ENCODE measurements around the gene NDUFB10. TPM values are rescaled to one million over a fixed set of nuclear protein-coding genes. Genes with fewer than 3 reads are reported as not detected.

Gene NDUFB10
- total RNA-seq, 1 donor from 2014 or later = 85.8 TPM

DNA sequence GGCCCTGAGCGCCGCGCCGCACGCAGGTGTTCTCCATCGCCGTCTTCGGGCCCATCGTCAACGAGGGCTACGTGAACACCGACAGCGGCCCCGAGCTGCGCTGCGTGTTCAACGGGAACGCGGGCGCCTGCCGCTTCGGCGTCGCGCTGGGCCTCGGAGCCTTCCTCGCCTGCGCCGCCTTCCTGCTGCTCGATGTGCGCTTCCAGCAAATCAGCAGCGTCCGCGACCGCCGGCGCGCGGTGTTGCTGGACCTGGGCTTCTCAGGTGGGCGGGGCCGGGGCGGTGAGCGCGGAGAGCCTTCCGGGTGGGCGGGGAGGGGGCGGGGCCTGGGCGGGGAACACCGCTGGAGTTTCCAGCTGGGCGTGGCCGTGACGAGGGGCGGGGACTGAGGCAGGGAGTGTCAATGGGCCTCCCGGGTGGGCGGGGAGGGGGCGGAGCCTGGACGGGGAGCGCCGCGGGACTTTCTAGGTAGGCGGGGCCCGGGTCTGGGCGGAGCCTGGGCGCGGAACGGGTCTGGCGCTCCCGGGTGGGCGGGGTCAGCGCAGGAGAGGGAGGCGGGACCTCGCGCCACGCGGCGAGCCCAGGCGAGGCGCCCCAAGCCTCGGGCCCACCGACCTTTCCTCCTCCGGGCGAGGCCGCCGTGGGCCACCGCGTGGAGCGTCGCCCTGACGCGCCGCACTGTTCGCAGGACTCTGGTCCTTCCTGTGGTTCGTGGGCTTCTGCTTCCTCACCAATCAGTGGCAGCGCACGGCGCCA, 32.8 kb downstream of the NDUFB10 start:
- peak; percentile 92 for ATAC-seq
- DNase-seq (ENCODE audit: low spot score) = peak; percentile 98
- intact Hi-C loops (cut with DNase I) = no loop called here

DNA sequence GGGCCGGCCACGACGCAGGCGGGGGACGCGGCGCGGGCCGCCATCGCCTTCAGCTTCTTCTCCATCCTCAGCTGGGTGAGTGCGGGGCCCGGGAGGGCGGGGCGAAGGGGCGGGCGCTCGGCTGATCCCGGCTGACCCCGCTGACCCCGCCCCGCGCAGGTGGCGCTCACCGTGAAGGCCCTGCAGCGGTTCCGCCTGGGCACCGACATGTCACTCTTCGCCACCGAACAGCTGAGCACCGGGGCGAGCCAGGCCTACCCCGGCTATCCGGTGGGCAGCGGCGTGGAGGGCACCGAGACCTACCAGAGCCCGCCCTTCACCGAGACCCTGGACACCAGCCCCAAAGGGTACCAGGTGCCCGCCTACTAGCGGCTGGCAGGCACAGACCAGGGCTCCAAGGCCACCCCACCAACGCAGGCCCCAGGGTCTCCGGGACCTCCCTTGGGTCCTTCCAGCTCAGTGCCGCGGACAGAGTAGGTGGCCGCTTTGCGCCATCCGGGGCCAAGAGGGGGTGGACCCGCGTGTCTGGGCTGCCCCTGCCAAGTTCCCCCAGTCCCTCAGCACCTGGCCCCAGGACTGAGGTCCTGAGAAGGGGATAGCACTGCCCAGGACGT, 33.5 kb downstream of the NDUFB10 start:
- intact Hi-C loops (cut with DNase I) = no loop called here
- peak; percentile 1 for ATAC-seq
- no peak for DNase-seq (ENCODE audit: low spot score)

DNA sequence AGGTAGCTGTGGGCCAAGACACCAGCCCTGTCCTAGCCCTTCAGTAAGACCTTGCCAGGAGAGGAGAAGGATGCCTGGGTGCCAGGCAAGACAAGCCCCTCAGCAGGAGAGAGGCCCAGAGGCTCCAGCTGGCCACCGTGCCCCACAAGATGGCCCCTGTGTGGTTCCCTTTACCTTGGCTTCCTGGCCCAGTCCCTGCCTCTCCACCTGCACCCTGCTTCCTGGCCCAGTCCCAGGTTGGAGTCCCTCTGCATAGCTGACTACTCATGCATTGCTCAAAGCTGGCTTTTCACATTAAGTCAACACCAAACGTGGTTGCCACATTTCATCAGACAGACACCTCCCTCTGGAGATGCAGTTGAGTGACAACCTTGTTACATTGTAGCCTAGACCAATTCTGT, 34.4 kb downstream of the NDUFB10 start:
- ATAC-seq = no peak
- DNase-seq (ENCODE audit: low spot score) = no peak
- intact Hi-C loops (cut with DNase I) = no loop called here

DNA sequence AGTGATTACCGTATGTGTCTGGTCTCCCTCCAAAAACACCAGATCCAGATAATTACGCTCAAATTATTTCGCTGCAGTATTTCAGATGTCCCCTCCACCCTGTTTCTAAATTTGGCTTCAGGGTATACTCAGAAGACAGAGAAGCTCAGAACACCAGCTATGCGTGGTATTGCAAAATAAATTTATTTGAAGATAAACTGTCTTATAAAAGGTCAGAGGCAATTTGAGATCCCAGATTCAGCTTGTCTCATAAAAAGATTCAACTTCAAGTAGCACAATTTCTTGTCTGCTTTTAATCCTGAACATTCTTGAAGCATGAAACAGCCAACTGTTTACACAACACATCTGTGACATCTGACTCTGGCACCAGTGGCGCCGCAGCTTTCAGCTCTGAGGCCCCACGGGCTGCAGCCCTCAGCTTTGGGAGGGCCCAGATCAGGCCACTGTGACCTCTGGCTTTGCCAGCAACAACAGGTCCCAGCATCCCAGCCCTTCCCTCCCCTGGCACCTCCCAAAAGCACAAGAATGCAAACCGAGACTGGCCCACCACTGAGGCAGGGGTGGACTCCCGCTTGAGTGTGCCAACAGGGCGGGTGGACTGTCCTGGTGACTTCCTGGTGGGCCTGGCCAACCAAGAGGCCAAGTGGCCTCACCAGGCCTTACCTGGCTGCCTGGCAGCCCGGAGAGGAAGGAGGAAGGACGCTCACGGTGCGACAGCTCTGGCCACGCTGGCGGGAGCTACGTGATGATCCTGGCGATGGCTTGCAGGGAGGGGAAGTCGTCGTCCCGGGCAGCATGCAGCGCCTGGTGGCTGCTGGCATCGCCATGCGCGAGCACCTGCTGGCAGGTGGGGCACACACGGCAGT, 38.4 kb downstream of the NDUFB10 start:
- no peak for ATAC-seq
- intact Hi-C loops (cut with DNase I) = no loop called here

DNA sequence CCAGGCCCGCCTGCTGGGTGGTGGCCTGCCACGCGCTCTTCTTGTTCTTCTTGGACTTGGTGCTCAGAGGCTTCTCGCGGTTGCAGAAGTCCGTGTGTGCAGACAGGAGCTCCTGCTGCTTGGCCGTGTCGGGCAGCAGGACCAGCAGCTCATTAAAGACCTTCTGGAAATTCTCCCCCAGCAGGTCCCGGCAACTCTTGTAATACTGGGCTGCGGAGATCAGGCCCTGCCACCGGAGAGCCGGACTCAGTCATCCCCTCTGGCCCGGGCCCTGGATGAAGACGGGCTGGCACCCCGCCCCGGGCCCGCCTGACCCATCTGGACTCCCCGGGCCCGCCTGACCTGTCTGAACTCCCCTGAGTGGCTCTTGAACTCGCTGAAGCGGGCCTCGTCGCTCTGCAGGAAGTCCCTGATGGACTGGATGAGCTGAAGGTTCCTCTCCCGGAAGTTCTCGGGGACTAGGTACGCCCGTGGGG, 39.1 kb downstream of the NDUFB10 start:
- intact Hi-C loops (cut with DNase I) = no loop called here
- DNase-seq (ENCODE audit: low spot score) (no peak), ATAC-seq (no peak)

More for the DNA sequence above, 38.4 kb downstream of the NDUFB10 start:
- no peak for DNase-seq (ENCODE audit: low spot score)

DNA sequence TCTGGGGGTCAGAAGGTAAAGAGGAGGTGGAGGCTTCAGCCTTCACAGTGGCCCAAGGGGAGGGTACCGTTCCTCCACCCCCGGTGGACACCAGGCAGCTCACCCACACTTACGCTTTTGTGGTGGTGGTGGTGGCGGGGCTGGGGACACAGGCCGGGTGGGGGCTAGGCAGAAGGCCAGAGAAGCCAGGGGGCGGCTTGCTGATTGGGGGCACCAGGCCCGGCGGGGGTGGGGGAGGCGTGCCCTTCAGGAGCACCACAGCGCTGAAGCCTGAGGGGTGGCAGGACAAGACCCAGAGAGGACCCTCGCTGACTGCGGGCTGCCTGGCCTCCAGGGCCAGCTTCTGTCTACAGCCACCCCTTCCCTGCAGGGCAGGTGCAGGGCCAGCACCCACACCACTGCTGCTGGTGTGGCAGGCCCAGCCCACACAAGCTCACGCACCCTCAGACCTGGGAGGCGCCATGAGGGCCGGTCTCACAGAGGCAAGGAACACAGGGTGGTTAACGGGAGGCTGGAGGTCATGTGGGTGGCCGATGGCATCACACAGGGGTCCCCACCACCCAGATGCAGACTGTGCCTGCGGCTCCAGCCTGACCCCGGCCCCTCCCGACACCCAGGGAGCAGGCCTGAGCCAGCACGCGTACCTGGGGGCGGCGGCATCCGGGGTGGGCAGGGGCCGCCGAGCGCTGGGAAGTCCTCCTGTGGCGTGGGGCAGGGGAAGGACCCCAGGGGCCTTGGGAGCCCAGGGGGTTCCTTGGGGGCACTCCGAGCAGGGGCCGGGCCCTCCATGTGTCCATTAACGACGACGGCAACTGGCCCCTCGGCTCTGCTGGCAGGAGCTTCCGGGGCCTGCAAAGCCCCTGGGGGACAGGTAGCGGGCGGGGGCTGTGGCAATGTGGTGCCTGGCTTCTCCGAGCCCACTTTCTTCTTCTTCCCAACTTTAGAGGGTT, 39.8 kb downstream of the NDUFB10 start:
- no peak for DNase-seq (ENCODE audit: low spot score)
- ATAC-seq = no peak
- intact Hi-C loops (cut with DNase I) = no loop called here

DNA sequence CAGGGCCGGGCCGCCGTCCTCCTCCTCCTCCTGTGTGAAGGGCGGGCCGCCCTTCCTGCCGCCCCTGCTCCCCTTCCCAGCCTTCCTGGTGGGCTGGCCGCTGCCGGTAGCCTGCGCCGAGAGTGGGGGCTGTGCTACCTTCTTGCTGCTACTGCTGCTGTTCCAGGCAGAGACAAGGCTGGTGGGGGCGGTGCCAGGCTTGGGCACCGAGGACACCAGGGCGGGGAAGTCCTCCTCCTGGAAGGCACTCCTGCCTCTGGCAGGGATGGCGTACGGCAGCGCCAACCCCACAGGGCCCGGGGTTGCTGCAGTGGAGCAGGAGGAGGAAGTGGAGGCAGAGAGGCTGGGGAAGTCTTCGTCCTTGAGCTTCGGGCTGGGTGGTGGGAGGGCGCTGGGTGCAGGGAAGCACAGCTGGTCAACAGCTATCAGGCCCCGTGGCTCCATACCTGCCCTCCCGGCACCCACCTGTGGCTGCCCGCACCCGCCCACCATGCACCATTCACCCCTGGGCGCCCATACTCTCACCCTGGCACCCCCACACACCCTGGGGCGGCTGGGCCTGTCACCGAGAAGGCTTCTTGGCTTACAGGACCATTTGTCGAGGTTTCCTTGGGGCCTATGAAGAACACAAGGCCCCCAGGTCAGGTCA, 40.7 kb downstream of the NDUFB10 start:
- intact Hi-C loops (cut with DNase I) = no loop called here
- DNase-seq (ENCODE audit: low spot score) (no peak), ATAC-seq (no peak)

DNA sequence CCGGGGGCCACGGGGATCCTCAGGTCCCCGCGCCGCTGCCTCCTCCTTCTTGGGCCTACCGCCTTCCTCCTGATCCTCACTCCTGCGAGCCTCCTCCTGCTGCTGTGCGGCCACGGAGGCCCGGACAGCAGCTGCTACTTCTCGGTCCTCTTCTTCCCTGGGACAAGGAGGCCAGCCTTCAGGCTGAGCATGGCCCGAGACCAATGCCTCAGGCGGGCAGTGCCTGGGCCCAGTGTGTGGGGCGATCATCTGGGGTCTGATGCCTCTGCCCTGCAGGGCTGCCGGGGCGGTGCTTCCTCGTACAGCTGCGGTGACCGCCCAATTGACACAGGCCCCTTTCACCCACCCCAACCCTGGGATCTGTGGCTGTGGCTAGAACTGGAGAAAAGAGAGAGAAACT, 41.7 kb downstream of the NDUFB10 start:
- intact Hi-C loops (cut with DNase I) = no loop called here
- no peak for ATAC-seq
- DNase-seq (ENCODE audit: low spot score) = no peak

DNA sequence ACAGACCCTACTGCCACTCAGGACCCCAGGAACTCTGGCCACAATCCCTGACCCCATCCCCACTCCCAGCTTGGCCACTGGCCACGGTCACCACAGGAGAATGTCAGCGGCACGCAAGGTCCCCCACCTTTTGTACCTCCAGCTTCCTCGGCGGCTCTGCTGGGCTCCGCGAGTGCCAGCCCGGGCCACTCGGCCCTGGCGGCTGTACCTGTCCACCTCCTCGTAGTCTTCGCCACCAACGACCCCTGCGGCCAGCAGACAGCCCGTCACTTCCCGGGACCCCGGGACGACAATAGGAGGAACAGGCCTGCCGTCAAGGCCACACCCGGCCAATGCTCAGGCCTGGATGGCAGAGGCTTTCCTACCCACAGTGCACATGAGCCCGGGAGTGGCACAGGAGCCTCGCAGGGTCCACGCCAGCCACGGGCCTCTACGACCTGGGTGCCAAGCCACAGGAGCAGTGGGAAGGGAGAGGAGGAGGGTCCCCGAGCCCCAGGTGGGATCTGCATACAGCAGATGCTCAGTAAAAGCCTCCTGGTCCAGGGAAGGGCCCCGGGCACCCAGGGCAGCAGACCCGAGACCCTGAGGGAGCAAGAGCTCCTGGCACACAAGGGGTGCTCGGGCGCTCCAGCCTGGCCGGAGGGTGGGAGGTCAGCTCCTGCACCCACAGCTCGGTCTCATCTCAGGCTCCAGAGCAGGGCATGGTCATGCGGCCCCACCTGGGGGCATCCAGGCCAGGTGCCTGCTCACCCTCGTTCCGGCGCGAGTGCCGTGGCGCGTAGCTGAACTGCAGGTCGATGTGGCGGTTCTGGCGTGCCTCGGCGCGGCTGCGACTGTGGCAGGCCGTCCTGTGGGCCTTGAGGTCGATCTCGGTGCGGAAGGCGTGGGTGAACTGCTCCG, 42.4 kb downstream of the NDUFB10 start:
- intact Hi-C loops (cut with DNase I) = no loop called here
- DNase-seq (ENCODE audit: low spot score) = no peak

DNA sequence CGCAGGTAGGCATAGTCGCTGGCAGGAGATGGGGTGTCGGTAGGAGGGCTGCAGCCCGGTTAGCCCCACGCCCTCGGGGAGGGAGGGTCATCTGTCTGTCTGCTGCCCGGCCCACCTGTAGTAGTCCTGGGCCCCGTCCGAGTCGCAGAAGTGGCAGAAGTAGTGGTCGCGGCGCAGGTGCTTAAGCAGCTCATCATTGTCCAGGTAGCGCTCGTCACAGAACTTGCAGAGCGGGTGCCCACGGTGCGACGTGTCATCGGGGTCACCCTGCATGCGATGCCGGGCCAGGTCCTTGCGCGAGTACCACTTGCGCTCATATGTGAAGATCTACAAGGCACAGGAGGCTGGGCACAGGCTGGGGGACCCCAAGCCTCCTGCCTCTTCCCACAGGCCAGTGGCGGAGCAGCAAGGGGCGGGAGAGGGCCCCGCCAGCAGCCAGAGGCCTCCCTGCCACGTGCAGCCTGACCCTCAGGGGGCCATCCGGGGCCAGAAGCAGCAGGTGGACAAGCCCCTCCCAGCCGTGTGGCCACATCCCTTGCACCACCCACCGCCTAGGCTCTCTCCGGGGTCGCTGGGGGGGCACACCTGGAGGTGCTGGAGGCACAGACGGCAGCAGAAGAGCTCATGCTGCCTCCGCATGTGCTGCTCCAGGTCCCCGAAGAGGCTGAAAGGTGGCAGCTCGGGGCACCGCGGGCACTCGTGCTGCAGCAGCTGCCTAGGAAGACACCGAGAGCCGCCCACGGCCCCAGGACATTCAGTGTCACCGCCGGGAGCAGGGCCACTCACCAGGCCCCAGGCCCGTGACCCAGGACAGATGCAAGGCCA, 43.3 kb downstream of the NDUFB10 start:
- DNase-seq (ENCODE audit: low spot score) = no peak
- no peak for ATAC-seq
- intact Hi-C loops (cut with DNase I) = no loop called here

More for the DNA sequence above, 42.4 kb downstream of the NDUFB10 start:
- no peak for ATAC-seq

DNA sequence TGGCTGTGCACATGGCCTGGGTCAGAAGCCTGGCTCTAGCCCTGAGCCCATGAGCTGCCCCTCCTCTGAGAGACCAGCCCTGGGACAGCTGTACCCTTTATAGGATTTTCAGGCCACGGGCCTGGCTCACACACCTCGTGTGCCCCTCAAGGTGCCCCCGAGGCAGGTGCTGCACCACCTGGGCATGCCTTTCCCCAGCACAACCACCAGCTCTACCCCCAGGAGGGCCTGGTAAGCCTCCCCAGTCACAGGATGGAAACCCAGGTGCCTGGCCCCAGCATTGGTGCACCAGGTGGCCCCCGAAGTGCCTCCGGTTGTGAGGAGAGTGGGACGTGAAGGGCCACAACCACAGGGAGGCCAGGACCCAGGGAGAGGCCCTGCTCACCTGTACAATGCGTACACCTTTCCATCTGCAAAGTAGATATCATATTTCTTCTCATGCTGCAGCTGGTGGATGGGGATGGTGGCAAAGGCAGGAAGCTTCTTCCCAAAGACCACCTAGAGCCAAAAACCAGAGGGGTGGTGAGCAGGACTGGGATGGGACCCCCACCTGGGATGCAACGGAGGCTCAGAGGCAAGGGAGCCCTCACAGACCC, 44.0 kb downstream of the NDUFB10 start:
- DNase-seq (ENCODE audit: low spot score) = no peak
- intact Hi-C loops (cut with DNase I) = no loop called here
- ATAC-seq = no peak

DNA sequence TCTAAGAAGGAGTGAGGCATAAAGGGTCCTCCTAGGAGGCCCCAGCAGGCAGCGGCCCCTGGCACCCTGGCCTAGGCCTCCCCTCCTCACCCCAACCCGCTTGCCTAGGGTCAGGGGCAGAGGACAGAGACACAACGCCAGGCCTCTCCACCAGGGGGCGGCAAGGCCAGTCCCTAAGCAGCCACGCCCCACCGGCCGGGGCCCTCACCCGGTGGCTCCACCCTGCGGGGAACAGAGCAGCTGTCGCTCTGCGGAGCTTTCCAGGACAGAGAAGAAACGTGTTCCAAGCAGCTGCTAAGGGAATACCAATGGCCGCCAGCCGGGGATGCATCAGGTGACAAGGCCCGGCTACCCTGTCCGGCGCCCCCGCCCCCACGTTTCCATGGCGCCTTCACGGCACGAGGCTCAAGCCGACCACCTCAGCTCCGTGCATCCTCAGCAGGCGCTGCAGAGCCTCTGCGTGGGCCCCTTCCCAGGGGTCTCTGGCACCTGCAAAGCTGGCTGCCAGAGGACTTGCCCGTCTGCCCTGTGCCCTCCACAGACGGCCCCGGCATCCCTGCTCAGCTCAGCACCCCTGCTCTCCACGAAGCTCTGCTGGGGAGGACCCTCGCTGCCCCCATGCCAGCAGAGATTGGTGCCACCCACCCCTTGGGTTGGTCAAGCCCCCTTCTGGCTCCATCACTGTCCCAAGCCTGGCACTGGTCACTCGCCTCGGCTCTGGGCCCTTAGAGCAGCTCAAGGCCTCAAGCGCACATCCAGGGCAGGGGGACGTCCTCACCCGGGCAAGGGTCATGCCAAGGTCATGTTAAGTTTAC, 44.7 kb downstream of the NDUFB10 start:
- ATAC-seq (peak; percentile 76), DNase-seq (ENCODE audit: low spot score) (peak; percentile 88)
- intact Hi-C loops (cut with DNase I) = no loop called here

DNA sequence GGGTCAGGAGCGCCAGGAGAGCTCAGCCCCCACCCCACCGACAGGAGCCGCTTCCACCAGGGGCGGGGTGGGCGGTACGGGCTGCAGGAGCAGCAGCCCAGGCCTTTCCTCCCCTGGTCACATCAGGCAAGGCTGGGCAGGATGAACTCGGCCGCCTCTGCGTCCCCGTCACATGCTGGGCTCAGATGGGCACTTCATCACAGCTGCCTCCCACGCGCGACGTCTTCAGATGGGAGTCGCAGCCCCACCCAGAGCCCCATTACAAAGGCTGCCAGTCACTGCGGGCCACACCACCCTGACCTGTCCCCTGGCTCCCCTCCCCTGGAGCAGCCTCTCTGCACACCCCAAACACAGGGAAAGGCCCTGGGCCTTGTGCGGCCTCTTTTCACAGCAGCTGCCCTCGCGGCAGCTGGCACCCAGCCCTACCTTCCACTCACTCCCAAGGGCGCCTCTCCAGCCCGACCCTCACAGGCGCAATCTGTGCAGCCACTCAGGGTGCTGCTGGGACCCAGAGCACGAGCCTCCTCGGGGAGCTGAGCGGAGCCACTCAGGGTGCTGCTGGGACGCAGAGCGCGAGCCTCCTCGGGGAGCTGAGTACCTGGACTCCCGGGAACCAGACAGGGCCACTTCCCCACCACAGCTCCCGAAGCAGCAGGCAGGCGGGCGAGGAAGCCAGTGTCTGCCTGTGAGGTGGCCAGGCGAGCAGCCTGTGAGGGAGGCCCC, 45.6 kb downstream of the NDUFB10 start:
- DNase-seq (ENCODE audit: low spot score) (no peak), ATAC-seq (peak; percentile 3)
- intact Hi-C loops (cut with DNase I) = loop anchor here (5.0 kb wide), 1 partner anchor 252 kb away; no protein-coding TSS in a partner anchor

DNA sequence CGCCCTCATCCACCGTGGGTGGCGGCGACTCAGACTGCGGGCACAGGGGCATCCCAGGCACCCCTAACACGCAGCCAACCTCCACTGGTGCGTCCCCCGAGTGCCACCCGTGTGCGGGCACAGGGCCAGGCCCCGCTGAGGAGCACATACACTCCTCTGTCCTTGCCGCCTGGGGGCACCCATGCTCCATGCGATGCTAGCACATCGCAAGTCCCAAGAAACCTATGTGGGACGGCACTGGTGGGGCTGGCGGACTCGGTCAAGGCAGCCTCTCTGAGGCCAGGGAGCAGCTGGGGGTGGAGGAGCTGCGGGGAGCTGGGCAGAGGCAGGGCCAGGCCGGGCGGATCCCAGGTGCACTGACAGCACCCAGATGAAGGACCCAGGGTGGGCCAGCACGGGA, 46.3 kb downstream of the NDUFB10 start:
- intact Hi-C loops (cut with DNase I) = loop anchor here (5.0 kb wide), 1 partner anchor 252 kb away; no protein-coding TSS in a partner anchor
- ATAC-seq (no peak), DNase-seq (ENCODE audit: low spot score) (peak; percentile 72)

All from sciatic nerve (tissue), 2 donors.